H9 (cell line): ENCODE measurements around the gene EXOC3L4. TPM values are rescaled to one million over a fixed set of nuclear protein-coding genes. Genes with fewer than 3 reads are reported as not detected.
A peak's percentile ranks its signal among the peaks of the same experiment; 100 is the strongest.

Experiments used
- DNase-seq: peaks from one replicate; pipeline ENCODE4 v3.0.0-alpha.2; 2017
- H2AFZ ChIP-seq: one replicate; pipeline ENCODE4 v1.6.1; 2013; ENCODE audit warnings: mild to moderate bottlenecking, low read length, control low read depth, moderate library complexity
- H2AK5ac ChIP-seq: 2 replicates; pipeline ENCODE4 v1.6.1; 2013; ENCODE audit warnings: low read length, control low read depth, mixed read lengths; ENCODE audit not compliant: insufficient read length
- H2BK120ac ChIP-seq: one replicate; pipeline ENCODE4 v1.6.1; 2013; ENCODE audit warnings: low read depth, mild to moderate bottlenecking, low read length, control low read depth, inconsistent platforms; ENCODE audit not compliant: poor library complexity, severe bottlenecking
- H2BK12ac ChIP-seq: 2 replicates; pipeline ENCODE4 v1.6.1; 2013; ENCODE audit warnings: low read length, control low read depth, mixed read lengths, low read depth; ENCODE audit not compliant: insufficient read length
- H2BK15ac ChIP-seq: 2 replicates; pipeline ENCODE4 v1.6.1; 2013; ENCODE audit warnings: low read depth, low read length, control low read depth
- H2BK20ac ChIP-seq: one replicate; pipeline ENCODE4 v1.6.1; 2013; ENCODE audit warnings: low read depth, mild to moderate bottlenecking, low read length, control low read depth, inconsistent platforms; ENCODE audit not compliant: poor library complexity, severe bottlenecking
- H2BK5ac ChIP-seq: 2 replicates; pipeline ENCODE4 v1.6.1; 2013; ENCODE audit warnings: low read length, control low read depth, mixed read lengths; ENCODE audit not compliant: insufficient read length
- H3K14ac ChIP-seq: 2 replicates; pipeline ENCODE4 v1.6.1; 2013; ENCODE audit warnings: low read length, control low read depth; ENCODE audit not compliant: insufficient read depth
- H3K18ac ChIP-seq: 2 replicates; pipeline ENCODE4 v1.6.1; 2013; ENCODE audit warnings: low read depth, mild to moderate bottlenecking, mixed read lengths, low read length, control low read depth; ENCODE audit not compliant: insufficient read length
- H3K23ac ChIP-seq: 2 replicates; pipeline ENCODE4 v1.6.1; 2013; ENCODE audit warnings: low read length, control low read depth, mixed read lengths, low read depth; ENCODE audit not compliant: insufficient read length
- H3K23me2 ChIP-seq: 2 replicates; pipeline ENCODE4 v1.6.1; 2013; ENCODE audit warnings: low read depth, mild to moderate bottlenecking, mixed read lengths, low read length, control low read depth; ENCODE audit not compliant: insufficient read length, poor library complexity, severe bottlenecking
- H3K27ac ChIP-seq: 2 replicates; pipeline ENCODE4 v1.5.1; 2013; ENCODE audit warnings: low read length, control low read depth, mixed read lengths, low read depth; ENCODE audit not compliant: insufficient read length
- H3K27me3 ChIP-seq: 2 replicates; pipeline ENCODE4 v1.6.1; 2013; ENCODE audit warnings: low read length, control low read depth, inconsistent platforms; ENCODE audit not compliant: insufficient read depth
- H3K4ac ChIP-seq: 2 replicates; pipeline ENCODE4 v1.6.1; 2013; ENCODE audit warnings: low read depth, mild to moderate bottlenecking, control low read depth, inconsistent platforms, low read length, moderate library complexity
- H3K4me1 ChIP-seq: 2 replicates; pipeline ENCODE4 v1.6.1; 2013; ENCODE audit warnings: low read length, control low read depth, inconsistent platforms; ENCODE audit not compliant: insufficient read depth
- H3K4me2 ChIP-seq: 2 replicates; pipeline ENCODE4 v1.6.1; 2013; ENCODE audit warnings: low read length, control low read depth, mixed read lengths; ENCODE audit not compliant: insufficient read length, insufficient read depth
- H3K56ac ChIP-seq: 2 replicates; pipeline ENCODE4 v1.6.1; 2013; ENCODE audit warnings: low read depth, mild to moderate bottlenecking, mixed read lengths, low read length, control low read depth; ENCODE audit not compliant: insufficient read length
- H3K79me1 ChIP-seq: 2 replicates; pipeline ENCODE4 v1.6.1; 2013; ENCODE audit warnings: low read depth, mild to moderate bottlenecking, moderate library complexity, low read length, control low read depth, inconsistent platforms; ENCODE audit not compliant: insufficient read depth, poor library complexity, severe bottlenecking
- H3K79me2 ChIP-seq: 2 replicates; pipeline ENCODE4 v1.6.1; 2013; ENCODE audit warnings: low read length, control low read depth, inconsistent platforms; ENCODE audit not compliant: insufficient read depth
- H3K9ac ChIP-seq: 2 replicates; pipeline ENCODE4 v1.6.1; 2013; ENCODE audit warnings: low read length, control low read depth, mixed read lengths; ENCODE audit not compliant: insufficient read length; ENCODE audit errors: extremely low read depth
- H3K9me3 ChIP-seq: one replicate; pipeline ENCODE4 v1.6.1; 2013; ENCODE audit warnings: low read depth, low read length, inconsistent platforms; ENCODE audit not compliant: control insufficient read depth
- H3T11ph ChIP-seq: one replicate; pipeline ENCODE4 v1.6.1; 2013; ENCODE audit warnings: mild to moderate bottlenecking, low read length, control low read depth, inconsistent platforms
- H4K20me1 ChIP-seq: one replicate; pipeline ENCODE4 v1.6.1; 2013; ENCODE audit not compliant: control insufficient read depth, insufficient read length, insufficient read depth
- H4K5ac ChIP-seq: 2 replicates; pipeline ENCODE4 v1.6.1; 2013; ENCODE audit warnings: low read depth, mild to moderate bottlenecking, mixed read lengths, low read length, control low read depth; ENCODE audit not compliant: insufficient read length
- H4K8ac ChIP-seq: replicated peaks from 2 replicates; pipeline ENCODE4 v1.6.1; 2013; ENCODE audit warnings: low read length, control low read depth, mixed read lengths, low read depth; ENCODE audit not compliant: insufficient read length
- H4K91ac ChIP-seq: 2 replicates; pipeline ENCODE4 v1.6.1; 2013; ENCODE audit warnings: low read depth, mild to moderate bottlenecking, moderate library complexity, mixed read lengths, low read length, control low read depth; ENCODE audit not compliant: insufficient read length
- H3K27ac Mint-ChIP-seq, 3 experiments: 2 replicates in 2 of 3; 3 replicates in 1 of 3; pipeline ENCODE4 v1.8.0; 2020 to 2021; ENCODE audit warnings: mixed read lengths in 3 of 3, mild to moderate bottlenecking in 1 of 3, moderate library complexity in 1 of 3
- H3K27me3 Mint-ChIP-seq: 2 replicates; pipeline ENCODE4 v1.8.0; 2021; ENCODE audit warnings: low read depth, mild to moderate bottlenecking, moderate library complexity, mixed read lengths
- H3K36me3 Mint-ChIP-seq, 3 experiments: 2 replicates in 2 of 3; 3 replicates in 1 of 3; pipeline ENCODE4 v1.8.0; 2020 to 2021; ENCODE audit warnings: low read depth in 3 of 3, mixed read lengths in 3 of 3; ENCODE audit not compliant: insufficient read depth in 1 of 3
- H3K4me1 Mint-ChIP-seq, 2 experiments: 2 replicates each; pipeline ENCODE4 v1.8.0; 2020; ENCODE audit warnings: mixed read lengths in 2 of 2
- H3K4me3 Mint-ChIP-seq, 2 experiments: 2 replicates in 1 of 2; 3 replicates in 1 of 2; pipeline ENCODE4 v1.8.0; 2020 to 2021; ENCODE audit warnings: mild to moderate bottlenecking in 2 of 2, mixed read lengths in 2 of 2, moderate library complexity in 1 of 2
- H3K9me3 Mint-ChIP-seq, 2 experiments: 2 replicates in 1 of 2; 3 replicates in 1 of 2; pipeline ENCODE4 v1.8.0; 2020; ENCODE audit warnings: mild to moderate bottlenecking in 2 of 2, mixed read lengths in 2 of 2, moderate library complexity in 1 of 2
- CTCF ChIP-seq: fragments of 200-600 bp; sonication (generic); conservative IDR thresholded peaks from 3 replicates; pipeline ENCODE4 v1.8.0; 2021; ENCODE audit warnings: antibody characterized with exemption, mild to moderate bottlenecking
- WGBS: extraction: QIAGEN DNeasy Blood & Tissue Kit; methylation state at CpG from one replicate; pipeline ENCODE4 v1.1.7; 2013; ENCODE audit warnings: missing lambda C conversion rate, low lambda C conversion rate, mixed read lengths; ENCODE audit not compliant: insufficient read length; ENCODE audit errors: extremely low coverage; 5-methylcytosine and 5-hydroxymethylcytosine counted together
- total RNA-seq: library from RNA; stranded (reverse); gene quantifications from 2 replicates; pipeline ENCODE4 v1.2.1, GENCODE V29; 2021

The EXOC3L4 gene
- total RNA-seq, 1 experiment from 2014 or later: 0.42 TPM

GRCh38 chr14:103055695-103056094 is 38.8 kb upstream of the EXOC3L4 start:
- no peak overlapping the region for H4K8ac ChIP-seq
- H2AK5ac ChIP-seq: no peak overlapping the region
- no peaks in the 10 kb centered on the region for H3K9me3 ChIP-seq
- no peaks in the 10 kb centered on the region; the same call in 1 of the 2 replicates for H3K4me1 ChIP-seq
- H3K4me3 Mint-ChIP-seq: peak overlapping the region; percentile 93 to 96
- no peak overlapping the region for H2BK15ac ChIP-seq
- no peak for DNase-seq
- no CpG with 5 or more reads among the region's 8 CpGs for WGBS
- H3K36me3 Mint-ChIP-seq: peaks cover 0 to 8% (median 4%) of the 10 kb centered on the region in 3 experiments; a peak in 4 of 7 replicates
- no peak overlapping the region for H2BK12ac ChIP-seq
- peak overlapping the region; percentile 61 for H3K4me2 ChIP-seq
- no peak overlapping the region for H3K27ac Mint-ChIP-seq
- no peak overlapping the region for H2BK120ac ChIP-seq
- no peak for TF ChIP-seq CTCF
- no peaks in the 10 kb centered on the region; a peak in 1 of 5 replicates for H3K9me3 Mint-ChIP-seq
- peaks cover 16% of the 10 kb centered on the region for H3K79me1 ChIP-seq
- H3K27me3 Mint-ChIP-seq: no peaks in the 10 kb centered on the region
- peaks cover 25% of the 10 kb centered on the region; the same call in 1 of the 2 replicates for H3K79me2 ChIP-seq
- H3K18ac ChIP-seq: no peak overlapping the region
- peaks cover 22 to 33% of the 10 kb centered on the region in 2 experiments for H3K4me1 Mint-ChIP-seq
- no peak overlapping the region for H2BK20ac ChIP-seq
- no peak overlapping the region for H3K27ac ChIP-seq
- H3K56ac ChIP-seq: no peak overlapping the region
- peaks cover 10% of the 10 kb centered on the region for H3K23me2 ChIP-seq
- no peak overlapping the region for H3K9ac ChIP-seq
- H3K27me3 ChIP-seq: no peaks in the 10 kb centered on the region
- H4K91ac ChIP-seq: no peak overlapping the region
- H3T11ph ChIP-seq: no peak overlapping the region
- H2BK5ac ChIP-seq: no peak overlapping the region
- no peak overlapping the region for H3K23ac ChIP-seq
- no peak overlapping the region for H3K14ac ChIP-seq
- no peak overlapping the region for H3K4ac ChIP-seq
- H4K5ac ChIP-seq: no peak overlapping the region
- H2AFZ ChIP-seq: no peak overlapping the region
- H4K20me1 ChIP-seq: no peaks in the 10 kb centered on the region
